SK-N-SH treated with all-trans-retinoic acid at 6 μM for 48 hours (cell line): ENCODE results near the gene RNASE1.

ENCODE experiments used
- PPARA ChIP-seq: fragments of 250-450 bp; sonication (Bioruptor Pico); IDR thresholded peaks from 2 replicates; pipeline ENCODE4 v1.5.0; 2020; ENCODE audit warnings: mild to moderate bottlenecking, borderline replicate concordance
- RARB ChIP-seq: fragments of 250-450 bp; sonication (Bioruptor Pico); IDR thresholded peaks from 2 replicates; pipeline ENCODE4 v1.8.0; 2021; ENCODE audit warnings: mild to moderate bottlenecking, moderate library complexity
- SNAI2 ChIP-seq: fragments of 250-450 bp; sonication (Bioruptor Pico); IDR thresholded peaks from 2 replicates; pipeline ENCODE4 v1.5.0; 2020; ENCODE audit warnings: mild to moderate bottlenecking, moderate library complexity
- TOX ChIP-seq: fragments of 250-450 bp; sonication (Bioruptor Pico); IDR thresholded peaks from 2 replicates; pipeline ENCODE4 v1.8.0; 2021; ENCODE audit warnings: mild to moderate bottlenecking, moderate library complexity, borderline replicate concordance
- ZC3H10 ChIP-seq: fragments of 250-450 bp; sonication (Bioruptor Pico); IDR thresholded peaks from 2 replicates; pipeline ENCODE4 v1.5.1; 2021; ENCODE audit warnings: mild to moderate bottlenecking, moderate library complexity
- ZNF8 ChIP-seq: fragments of 450-650 bp; formaldehyde crosslinking; IDR thresholded peaks from 2 replicates; pipeline ENCODE4 v1.5.0; 2020; ENCODE audit warnings: mild to moderate bottlenecking, moderate library complexity
- TF ChIP-seq, protein P1 (sequence below): fragments of 250-450 bp; sonication (Bioruptor Pico); IDR thresholded peaks from 2 replicates; pipeline ENCODE4 v1.8.0; 2020; ENCODE audit warnings: mild to moderate bottlenecking, moderate library complexity, borderline replicate concordance

DNA sequence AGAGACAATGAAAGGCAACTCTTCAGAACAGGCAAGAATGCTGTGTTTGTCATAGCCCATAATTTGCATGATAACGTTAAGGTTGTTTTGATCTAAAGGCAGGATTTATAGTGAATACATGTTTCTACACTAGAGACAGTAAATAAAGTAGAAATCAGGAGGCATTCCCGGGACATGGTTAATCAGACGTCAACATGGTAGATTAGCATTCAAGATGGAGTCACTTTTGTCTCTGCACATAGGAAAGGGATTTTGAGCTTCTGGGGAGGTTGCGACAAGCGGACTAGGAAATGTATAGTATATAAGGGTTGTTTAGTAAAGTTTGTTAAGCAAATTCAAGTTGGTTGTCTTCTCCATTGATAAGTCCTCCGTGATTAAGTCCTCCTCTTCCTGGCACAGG, 2.8 kb upstream of the RNASE1 start:
- TF ChIP-seq, protein P1, sequence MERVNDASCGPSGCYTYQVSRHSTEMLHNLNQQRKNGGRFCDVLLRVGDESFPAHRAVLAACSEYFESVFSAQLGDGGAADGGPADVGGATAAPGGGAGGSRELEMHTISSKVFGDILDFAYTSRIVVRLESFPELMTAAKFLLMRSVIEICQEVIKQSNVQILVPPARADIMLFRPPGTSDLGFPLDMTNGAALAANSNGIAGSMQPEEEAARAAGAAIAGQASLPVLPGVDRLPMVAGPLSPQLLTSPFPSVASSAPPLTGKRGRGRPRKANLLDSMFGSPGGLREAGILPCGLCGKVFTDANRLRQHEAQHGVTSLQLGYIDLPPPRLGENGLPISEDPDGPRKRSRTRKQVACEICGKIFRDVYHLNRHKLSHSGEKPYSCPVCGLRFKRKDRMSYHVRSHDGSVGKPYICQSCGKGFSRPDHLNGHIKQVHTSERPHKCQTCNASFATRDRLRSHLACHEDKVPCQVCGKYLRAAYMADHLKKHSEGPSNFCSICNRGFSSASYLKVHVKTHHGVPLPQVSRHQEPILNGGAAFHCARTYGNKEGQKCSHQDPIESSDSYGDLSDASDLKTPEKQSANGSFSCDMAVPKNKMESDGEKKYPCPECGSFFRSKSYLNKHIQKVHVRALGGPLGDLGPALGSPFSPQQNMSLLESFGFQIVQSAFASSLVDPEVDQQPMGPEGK (CRISPR knock-in tag), result no peak
- TF ChIP-seq TOX (CRISPR knock-in tag), result no peak
- TF ChIP-seq SNAI2 (CRISPR knock-in tag), result no peak
- TF ChIP-seq PPARA (CRISPR knock-in tag), result no peak
- no peak for TF ChIP-seq RARB
- no peak for TF ChIP-seq ZNF8 (CRISPR knock-in tag)
- no peak for TF ChIP-seq ZC3H10 (CRISPR knock-in tag)
